Measurements from ENCODE around the gene NACA2.

DNA sequence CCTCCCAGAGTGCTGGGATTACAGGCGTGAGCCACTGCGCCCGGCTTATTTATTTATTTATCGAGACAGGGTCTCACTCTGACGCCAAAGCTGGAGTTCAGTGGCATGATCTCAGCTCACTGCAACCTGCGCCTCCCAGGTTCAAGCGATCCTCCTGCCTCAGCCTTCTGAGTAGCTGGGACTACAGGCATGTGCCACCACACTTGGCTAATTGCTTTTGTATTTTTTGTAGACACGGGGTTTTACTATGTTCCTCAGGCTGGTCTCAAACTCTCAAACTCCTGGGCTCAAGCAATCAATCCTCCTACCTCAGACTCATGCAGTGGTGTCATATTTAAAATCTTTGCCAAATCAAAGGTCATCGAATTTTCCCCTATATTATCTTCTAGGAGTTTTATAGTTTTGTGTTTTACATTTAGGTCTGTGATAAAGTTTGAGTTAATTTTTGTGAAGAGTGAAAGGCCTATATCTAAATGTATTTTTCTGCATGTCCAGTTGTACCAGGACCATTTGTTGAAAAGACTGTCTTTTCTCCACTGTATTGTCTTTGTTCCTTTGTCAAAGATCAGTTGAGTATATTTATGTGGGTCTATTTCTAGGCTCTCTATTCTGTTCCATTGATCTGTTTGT lies 47.1 kb downstream of the NACA2 start:
- TF ChIP-seq CTCF (IDR thresholded peaks at IDR 0.05) (no peak), POLR2A (IDR thresholded peaks at IDR 0.05) (no peak)
